Lower leg skin (tissue), 3 donors: ENCODE data around the gene BIRC6.

Experiments
- CTCF ChIP-seq, 3 donors: fragments of 450-650 bp; IDR thresholded peaks; one replicate each; pipeline ENCODE4 v1.5.1; 2016; ENCODE audit warnings: antibody characterized with exemption in 3 of 3, mild to moderate bottlenecking in 3 of 3, moderate library complexity in 2 of 3
- POLR2A ChIP-seq, 2 donors: fragments of 450-650 bp; IDR thresholded peaks; one replicate each; pipeline ENCODE4 v1.6.1; 2016 to 2017; ENCODE audit warnings: antibody characterized with exemption in 2 of 2, mild to moderate bottlenecking in 1 of 2, moderate library complexity in 1 of 2

- TF ChIP-seq CTCF (IDR thresholded peaks at IDR 0.05) (no peak), POLR2A (IDR thresholded peaks at IDR 0.05) (no peak)
Observed at GRCh38 chr2:32484937-32485336, 128.1 kb downstream of the BIRC6 start.
